HCT116 (cell line): Measurements from ENCODE around the gene FAM181A. TPM values are rescaled to one million over a fixed set of nuclear protein-coding genes. Genes with fewer than 3 reads are reported as not detected.

Experiments used
- ATAC-seq: fragments of 200-7000 bp; cut with Tn5 transposase; 2 replicates; pipeline ENCODE4 v1.9.1; 2020; ENCODE audit warnings: mild to moderate bottlenecking, moderate library complexity
- BruUV-seq: library from RNA; stranded (reverse); fragments of 400-500 nt; replicated peaks from 2 replicates; lab custom pipeline; 2021; lab: Mats Ljungman, UMichigan
- CTCF ChIA-PET: fragments of 300-600 bp; sonication (Branson Sonifier 250); formaldehyde crosslinking; loops from one replicate; lab custom pipeline; 2021; ENCODE audit warnings: antibody characterized with exemption; lab: Charles Lee
- POLR2A ChIA-PET: fragments of 300-600, 350-600 bp; sonication (Branson Sonifier 250); formaldehyde crosslinking; loops from one replicate; lab custom pipeline; 2021; ENCODE audit warnings: antibody characterized with exemption; lab: Charles Lee
- RAD21 ChIA-PET, 2 experiments: fragments of 300-600 bp; sonication (Branson Sonifier 250); formaldehyde crosslinking; loops; one replicate each; lab custom pipeline; 2023; ENCODE audit warnings: low total read pairs in 2 of 2; ENCODE audit not compliant: uncharacterized antibody in 2 of 2, unreplicated experiment in 2 of 2, low non-redundant PET in 1 of 2; lab: Charles Lee
- DNase-seq: peaks from one replicate; pipeline ENCODE4 v3.0.0-alpha.2; 2010; ENCODE audit warnings: low read depth, low spot score
- H2AFZ ChIP-seq: fragments of 200-600 bp; shearing (Covaris generic), sonication (generic); 2 replicates; pipeline ENCODE4 v1.6.1; 2017; ENCODE audit warnings: low read depth, mixed run types, mixed read lengths, antibody characterized with exemption, low read length; ENCODE audit not compliant: poor library complexity, severe bottlenecking
- H3K27ac ChIP-seq: 2 replicates; pipeline ENCODE4 v1.5.1; 2012; ENCODE audit warnings: low read depth, low read length
- H3K27me3 ChIP-seq: fragments of 200-600 bp; sonication (generic); 2 replicates; pipeline ENCODE4 v1.6.1; 2016; ENCODE audit warnings: mixed run types, low read length, mixed read lengths; ENCODE audit not compliant: insufficient read depth
- H3K36me3 ChIP-seq, 2 experiments: fragments of 200-500 bp in 1 of 2; fragments of 200-600 bp in 1 of 2; sonication (Bioruptor generic) in 1 of 2; sonication (generic) in 1 of 2; 2 replicates each; pipeline versions ENCODE4 v1.5.1 to v1.6.1; 2014 to 2016; ENCODE audit warnings: low read length in 2 of 2, inconsistent platforms in 1 of 2, mixed read lengths in 1 of 2, mixed run types in 1 of 2; ENCODE audit not compliant: insufficient read depth in 2 of 2, control insufficient read depth in 1 of 2
- H3K4me1 ChIP-seq, 2 experiments: fragments of 200-600 bp in 1 of 2; sonication (generic) in 1 of 2; 2 replicates each; pipeline versions ENCODE4 v1.5.1 to v1.6.1; 2012 to 2017; ENCODE audit warnings: low read length in 2 of 2, inconsistent platforms in 1 of 2, mild to moderate bottlenecking in 1 of 2, mixed read lengths in 1 of 2, mixed run types in 1 of 2, moderate library complexity in 1 of 2; ENCODE audit not compliant: insufficient read depth in 2 of 2, control insufficient read depth in 1 of 2
- H3K4me2 ChIP-seq: fragments of 200-600 bp; sonication (generic); 2 replicates; pipeline ENCODE4 v1.6.1; 2017; ENCODE audit warnings: mixed run types, low read length, mixed read lengths
- H3K4me3 ChIP-seq, 2 experiments: fragments of 200-600 bp in 1 of 2; sonication (generic) in 1 of 2; replicated peaks in 1 of 2; 2 replicates each; pipeline ENCODE4 v1.5.1; 2011 to 2016; ENCODE audit warnings: low read length in 2 of 2, control low read depth in 1 of 2, low read depth in 1 of 2, mild to moderate bottlenecking in 1 of 2, mixed read lengths in 1 of 2, mixed run types in 1 of 2
- H3K79me2 ChIP-seq: fragments of 200-600 bp; sonication (generic); 2 replicates; pipeline ENCODE4 v1.6.1; 2017; ENCODE audit warnings: mild to moderate bottlenecking, mixed run types, low read length, moderate library complexity, mixed read lengths; ENCODE audit not compliant: insufficient read depth
- H3K9ac ChIP-seq: fragments of 200-600 bp; sonication (generic); 2 replicates; pipeline ENCODE4 v1.6.1; 2016; ENCODE audit warnings: low read length, mixed read lengths
- H3K9me2 ChIP-seq: fragments of 200-600 bp; sonication (generic), shearing (Covaris generic); 2 replicates; pipeline ENCODE4 v1.6.1; 2017; ENCODE audit warnings: mixed run types, mild to moderate bottlenecking, moderate library complexity; ENCODE audit not compliant: insufficient read depth
- H3K9me3 ChIP-seq, 2 experiments: fragments of 200-500 bp in 1 of 2; fragments of 200-600 bp in 1 of 2; sonication (Bioruptor generic) in 1 of 2; sonication (generic) in 1 of 2; 2 replicates each; pipeline ENCODE4 v1.6.1; 2014 to 2017; ENCODE audit warnings: low read length in 2 of 2, mixed read lengths in 2 of 2, inconsistent platforms in 1 of 2, low read depth in 1 of 2, mild to moderate bottlenecking in 1 of 2, mixed run types in 1 of 2, moderate library complexity in 1 of 2; ENCODE audit not compliant: control insufficient read depth in 1 of 2, insufficient read depth in 1 of 2
- H4K20me1 ChIP-seq: fragments of 200-600 bp; sonication (generic), shearing (Covaris generic); 2 replicates; pipeline ENCODE4 v1.6.1; 2017; ENCODE audit warnings: mixed run types, mild to moderate bottlenecking, moderate library complexity; ENCODE audit not compliant: insufficient read depth
- CBX3 ChIP-seq: IDR thresholded peaks from 2 replicates; pipeline ENCODE4 v1.6.1; 2012; ENCODE audit warnings: low read depth
- CEBPB ChIP-seq: IDR thresholded peaks from 2 replicates; pipeline ENCODE4 v1.6.1; 2012; ENCODE audit warnings: low read depth
- CTCF ChIP-seq, 3 experiments: fragments of 200-600 bp in 1 of 3; sonication (generic) in 1 of 3; IDR thresholded peaks in 2 of 3; conservative IDR thresholded peaks in 1 of 3; 2 replicates each; pipeline ENCODE4 v1.5.1; 2012 to 2017; ENCODE audit warnings: low read depth in 2 of 3, low read length in 2 of 3, antibody characterized with exemption in 1 of 3, borderline replicate concordance in 1 of 3, control low read depth in 1 of 3, mild to moderate bottlenecking in 1 of 3, mixed read lengths in 1 of 3, mixed run types in 1 of 3, moderate library complexity in 1 of 3; ENCODE audit not compliant: insufficient read depth in 1 of 3
- EGR1 ChIP-seq: IDR thresholded peaks from 2 replicates; pipeline ENCODE4 v1.6.1; 2012; ENCODE audit warnings: low read depth
- ELF1 ChIP-seq: IDR thresholded peaks from 2 replicates; pipeline ENCODE4 v1.6.1; 2012; ENCODE audit warnings: low read depth, borderline replicate concordance
- EZH2phosphoT487 ChIP-seq: fragments of 200-600 bp; IDR thresholded peaks from 2 replicates; pipeline ENCODE4 v1.6.1; 2018; ENCODE audit warnings: antibody characterized with exemption, borderline replicate concordance
- MAX ChIP-seq: IDR thresholded peaks from 2 replicates; pipeline ENCODE4 v1.6.1; 2012
- RAD21 ChIP-seq: IDR thresholded peaks from 2 replicates; pipeline ENCODE4 v1.6.1; 2012; ENCODE audit warnings: low read depth, mild to moderate bottlenecking
- REST ChIP-seq: IDR thresholded peaks from 2 replicates; pipeline ENCODE4 v1.6.1; 2012; ENCODE audit warnings: low read depth
- SIN3A ChIP-seq: IDR thresholded peaks from 2 replicates; pipeline ENCODE4 v1.6.1; 2012; ENCODE audit warnings: low read depth
- SP1 ChIP-seq: IDR thresholded peaks from 2 replicates; pipeline ENCODE4 v1.6.1; 2012; ENCODE audit warnings: low read depth
- SRF ChIP-seq: IDR thresholded peaks from 2 replicates; pipeline ENCODE4 v1.6.1; 2012; ENCODE audit warnings: low read depth
- YY1 ChIP-seq: IDR thresholded peaks from 2 replicates; pipeline ENCODE4 v1.6.1; 2011; ENCODE audit warnings: low read length, low read depth, moderate library complexity, mild to moderate bottlenecking; ENCODE audit not compliant: insufficient replicate concordance; ENCODE audit errors: extremely low read depth
- ZFX ChIP-seq: fragments of 450-650 bp; IDR thresholded peaks from 2 replicates; pipeline ENCODE4 v1.6.1; 2017
- intact Hi-C: fragments of 100-400 bp; cut with micrococcal nuclease; formaldehyde crosslinking; loops from 2 replicates; pipeline ENCODE4 v1.10.0; 2022
- total RNA-seq: library from RNA; stranded (reverse); gene quantifications from one replicate; pipeline ENCODE4 v1.2.1, GENCODE V29; 2021; ENCODE audit not compliant: unreplicated experiment

The FAM181A gene
- total RNA-seq, 1 experiment from 2014 or later: not detected

DNA sequence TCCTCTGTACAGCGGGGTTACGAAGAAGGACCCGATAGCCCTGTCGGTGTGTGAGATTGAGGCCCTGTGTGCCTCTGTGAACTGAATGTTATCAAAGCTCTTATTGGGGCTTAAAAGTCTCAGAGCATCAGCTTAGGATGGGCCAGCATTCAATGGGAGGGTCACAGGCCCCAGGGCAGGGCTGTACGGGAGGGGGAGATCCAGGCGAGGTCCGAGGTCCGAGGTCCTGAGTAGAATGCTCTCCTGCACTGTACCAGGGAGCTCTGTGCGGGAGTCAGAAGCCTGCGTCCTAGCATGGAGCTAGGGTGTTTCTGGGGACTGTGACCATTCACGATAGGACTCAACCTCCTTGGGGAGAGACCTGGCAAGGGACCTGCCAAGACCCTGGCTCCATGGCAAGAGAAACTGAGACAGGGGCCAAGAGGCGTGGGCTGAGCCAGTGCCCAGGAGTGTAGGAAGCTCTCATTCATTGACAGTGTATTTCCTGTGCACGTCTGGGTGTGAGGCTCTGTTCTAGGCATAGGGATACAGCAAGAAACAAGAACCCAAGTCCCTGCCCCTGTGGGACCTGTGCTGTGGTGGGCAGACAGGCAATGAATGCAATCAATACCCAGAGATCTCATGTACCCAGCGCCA is 12.0 kb upstream of the FAM181A start:
- no peak overlapping the region for H3K9ac ChIP-seq
- H4K20me1 ChIP-seq: no peaks in the 10 kb centered on the region
- H3K36me3 ChIP-seq: no peaks in the 10 kb centered on the region
- no peak overlapping the region for H2AFZ ChIP-seq
- no peak for ATAC-seq
- no peak overlapping the region for H3K4me2 ChIP-seq
- TF ChIP-seq EZH2phosphoT487 (no peak), CTCF (IDR thresholded peaks at IDR 0.05 in 2 of 3, conservative IDR thresholded peaks at IDR 0.05 in 1 of 3; ENCODE audit: borderline replicate concordance in 1 of 3, insufficient read depth in 1 of 3, low read depth in 2 of 3, low read length in 2 of 3) (no peak), ELF1 (no peak), SIN3A (no peak)
- TF ChIP-seq, all 23 proteins: peak for 0
- Histone ChIP-seq H3K9me3 (no peaks in the 10 kb centered on the region; a peak in 1 of 4 replicates), H3K27me3 (no peaks in the 10 kb centered on the region), H3K27ac (no peak overlapping the region), H3K79me2 (no peaks in the 10 kb centered on the region), H3K4me1 (no peaks in the 10 kb centered on the region), H3K9me2 (no peaks in the 10 kb centered on the region), H3K4me3 (no peak overlapping the region)
- ChIA-PET CTCF (interaction anchor here (0.6 to 0.7 kb wide), 2 partner anchors 25 to 731 kb away, joined by 3 to 4 read pairs; partner anchors contain the start of gene MOAP1), POLR2A (no interaction called here), RAD21 (no interaction called here)
- BruUV-seq: no TSS peak
- intact Hi-C loops: no loop called here
- DNase-seq: no peak

GRCh38 chr14:93915800-93916199 is 11.3 kb upstream of the FAM181A start:
- intact Hi-C loops: no loop called here
- Histone ChIP-seq H3K4me3 (no peak overlapping the region), H3K4me1 (no peaks in the 10 kb centered on the region), H3K9me3 (no peaks in the 10 kb centered on the region; a peak in 1 of 4 replicates), H3K4me2 (no peak overlapping the region), H3K9ac (no peak overlapping the region), H2AFZ (no peak overlapping the region), H4K20me1 (no peaks in the 10 kb centered on the region), H3K36me3 (no peaks in the 10 kb centered on the region), H3K27ac (no peak overlapping the region), H3K79me2 (no peaks in the 10 kb centered on the region), H3K9me2 (no peaks in the 10 kb centered on the region), H3K27me3 (no peaks in the 10 kb centered on the region)
- ATAC-seq (no peak), DNase-seq (no peak)
- TF ChIP-seq YY1: no peak
- no peak for TF ChIP-seq CBX3
- no peak for TF ChIP-seq EGR1
- no peak for TF ChIP-seq ELF1
- no peak for TF ChIP-seq SIN3A
- no peak for TF ChIP-seq SP1
- TF ChIP-seq RAD21: no peak
- no peak for TF ChIP-seq SRF
- TF ChIP-seq REST: no peak
- TF ChIP-seq EZH2phosphoT487: no peak
- TF ChIP-seq MAX: no peak
- TF ChIP-seq CEBPB: no peak
- TF ChIP-seq ZFX: no peak
- ChIA-PET CTCF (interaction anchor here (0.6 to 0.7 kb wide), 2 partner anchors 24 to 731 kb away, joined by 3 to 4 read pairs; partner anchors contain the start of gene MOAP1), POLR2A (no interaction called here), RAD21 (no interaction called here)
- no TSS peak for BruUV-seq
